Tibial artery (tissue), 4 donors: ENCODE measurements around the gene CFAP20.

ENCODE experiments used
- DNase-seq, 2 donors: peaks; one replicate each; pipeline ENCODE4 v3.0.0-alpha.2; 2019
- H3K27ac ChIP-seq, 2 donors: fragments of 200-600 bp; sonication (generic) in 1 of 2; 1 replicate in 1 of 2; 2 replicates in 1 of 2; pipeline ENCODE4 v1.5.1; 2018 to 2019; ENCODE audit warnings: mild to moderate bottlenecking in 1 of 2
- H3K27me3 ChIP-seq, 2 donors: fragments of 200-600 bp; sonication (generic) in 1 of 2; one replicate each; pipeline versions ENCODE4 v1.5.1 to v1.6.0; 2016 to 2019
- H3K36me3 ChIP-seq, 3 donors: fragments of 200-600 bp; sonication (generic) in 2 of 3; one replicate each; pipeline ENCODE4 v1.5.1; 2016 to 2019; ENCODE audit warnings: mild to moderate bottlenecking in 2 of 3
- H3K4me1 ChIP-seq, 4 donors: fragments of 200-600 bp; sonication (generic) in 2 of 4; 1 replicate in 3 of 4; 2 replicates in 1 of 4; pipeline ENCODE4 v1.5.1; 2016 to 2019
- H3K4me3 ChIP-seq, 2 donors: fragments of 200-600 bp; sonication (generic) in 1 of 2; 1 replicate in 1 of 2; 2 replicates in 1 of 2; pipeline ENCODE4 v1.5.1; 2018 to 2019; ENCODE audit warnings: mild to moderate bottlenecking in 2 of 2
- H3K9me3 ChIP-seq, 3 donors: fragments of 200-600 bp; sonication (generic) in 1 of 3; one replicate each; pipeline ENCODE4 v1.5.1; 2016 to 2019
- intact Hi-C: fragments of 100-400 bp; cut with DNase I; formaldehyde crosslinking; loops from one replicate; pipeline ENCODE4 v1.15.0; 2023; ENCODE audit warnings: low total_unique reads
- TF ChIP-seq, protein P1 (sequence below), 2 experiments: fragments of 200-600 bp in 1 of 2; fragments of 450-650 bp in 1 of 2; IDR thresholded peaks; one replicate each; pipeline ENCODE4 v1.5.1; 2017 to 2019; ENCODE audit warnings: antibody characterized with exemption in 2 of 2, mild to moderate bottlenecking in 1 of 2, moderate library complexity in 1 of 2

CFAP20 gene

GRCh38 chr16:58125781-58126335, 3.3 kb downstream of the CFAP20 start:
- H3K9me3 ChIP-seq = peaks cover 0 to 3% (median 0%) of the 10 kb centered on the region in 3 donors
- H3K36me3 ChIP-seq = no peaks in the 10 kb centered on the region
- H3K27ac ChIP-seq = peak overlapping the region in 1 of 2 donors; percentile 80
- no peak for DNase-seq
- H3K27me3 ChIP-seq = no peaks in the 10 kb centered on the region
- peaks cover 0 to 59% (median 47%) of the 10 kb centered on the region in 4 donors for H3K4me1 ChIP-seq
- TF ChIP-seq, protein P1, sequence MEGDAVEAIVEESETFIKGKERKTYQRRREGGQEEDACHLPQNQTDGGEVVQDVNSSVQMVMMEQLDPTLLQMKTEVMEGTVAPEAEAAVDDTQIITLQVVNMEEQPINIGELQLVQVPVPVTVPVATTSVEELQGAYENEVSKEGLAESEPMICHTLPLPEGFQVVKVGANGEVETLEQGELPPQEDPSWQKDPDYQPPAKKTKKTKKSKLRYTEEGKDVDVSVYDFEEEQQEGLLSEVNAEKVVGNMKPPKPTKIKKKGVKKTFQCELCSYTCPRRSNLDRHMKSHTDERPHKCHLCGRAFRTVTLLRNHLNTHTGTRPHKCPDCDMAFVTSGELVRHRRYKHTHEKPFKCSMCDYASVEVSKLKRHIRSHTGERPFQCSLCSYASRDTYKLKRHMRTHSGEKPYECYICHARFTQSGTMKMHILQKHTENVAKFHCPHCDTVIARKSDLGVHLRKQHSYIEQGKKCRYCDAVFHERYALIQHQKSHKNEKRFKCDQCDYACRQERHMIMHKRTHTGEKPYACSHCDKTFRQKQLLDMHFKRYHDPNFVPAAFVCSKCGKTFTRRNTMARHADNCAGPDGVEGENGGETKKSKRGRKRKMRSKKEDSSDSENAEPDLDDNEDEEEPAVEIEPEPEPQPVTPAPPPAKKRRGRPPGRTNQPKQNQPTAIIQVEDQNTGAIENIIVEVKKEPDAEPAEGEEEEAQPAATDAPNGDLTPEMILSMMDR (IDR thresholded peaks at IDR 0.05) = no peak
- no peak overlapping the region for H3K4me3 ChIP-seq
- intact Hi-C loops = loop anchor here (5.0 to 10.0 kb wide), 2 partner anchors 104 to 391 kb away; partner anchors contain the start of gene KATNB1

GRCh38 chr16:58125041-58125440, 4.1 kb downstream of the CFAP20 start:
- no peak overlapping the region for H3K27ac ChIP-seq
- no peaks in the 10 kb centered on the region for H3K36me3 ChIP-seq
- H3K4me1 ChIP-seq = peaks cover 0 to 67% (median 53%) of the 10 kb centered on the region in 4 donors
- H3K27me3 ChIP-seq = no peaks in the 10 kb centered on the region
- no peak for DNase-seq
- TF ChIP-seq, protein P1 (IDR thresholded peaks at IDR 0.05) = no peak
- H3K9me3 ChIP-seq = peaks cover 0 to 3% (median 0%) of the 10 kb centered on the region in 3 donors
- intact Hi-C loops = loop anchor here (5.0 to 10.0 kb wide), 2 partner anchors 103 to 390 kb away; partner anchors contain the start of gene KATNB1
- H3K4me3 ChIP-seq = no peak overlapping the region

DNA sequence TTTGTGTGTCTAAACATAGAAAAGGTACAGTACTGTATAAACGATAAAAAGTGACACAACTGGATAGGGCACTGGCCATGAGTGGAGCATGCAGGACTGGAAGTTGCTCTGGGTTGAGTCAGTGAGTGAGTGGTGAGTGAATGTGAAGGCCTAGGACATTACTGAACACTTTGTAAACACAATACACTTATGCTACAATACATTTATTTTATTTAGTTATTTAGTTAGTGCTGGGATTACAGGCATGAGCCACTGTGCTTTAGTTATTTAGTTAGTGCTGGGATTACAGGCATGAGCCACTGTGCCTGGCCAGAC, 4.6 kb downstream of the CFAP20 start:
- no peak for DNase-seq
- Histone ChIP-seq H3K27ac (no peak overlapping the region), H3K4me3 (no peak overlapping the region), H3K36me3 (no peaks in the 10 kb centered on the region), H3K4me1 (peaks cover 0 to 70% (median 55%) of the 10 kb centered on the region in 4 donors), H3K27me3 (no peaks in the 10 kb centered on the region), H3K9me3 (no peaks in the 10 kb centered on the region)
- intact Hi-C loops = loop anchor here (10.0 kb wide), 1 partner anchor 390 kb away; the partner anchor contains the start of gene KATNB1
- TF ChIP-seq, protein P1 (IDR thresholded peaks at IDR 0.05) = no peak

- intact Hi-C loops = loop anchor here (10.0 kb wide), 1 partner anchor 389 kb away; the partner anchor contains the start of gene KATNB1
- Histone ChIP-seq H3K27me3 (no peaks in the 10 kb centered on the region), H3K36me3 (no peaks in the 10 kb centered on the region), H3K4me1 (peaks cover 0 to 75% (median 58%) of the 10 kb centered on the region in 4 donors), H3K9me3 (no peaks in the 10 kb centered on the region), H3K4me3 (no peak overlapping the region), H3K27ac (no peak overlapping the region)
- DNase-seq = peak in 1 of 2 donors; percentile 39
- TF ChIP-seq, protein P1 (IDR thresholded peaks at IDR 0.05) = no peak
Measured at GRCh38 chr16:58123896-58124600, 5.1 kb downstream of the CFAP20 start.

- no peak overlapping the region for H3K4me3 ChIP-seq
- peaks cover 5 to 6% (median 5%) of the 10 kb centered on the region in 3 donors for H3K36me3 ChIP-seq
- no peak for DNase-seq
- TF ChIP-seq, protein P1 (IDR thresholded peaks at IDR 0.05) = no peak
- no peaks in the 10 kb centered on the region for H3K27me3 ChIP-seq
- H3K9me3 ChIP-seq = no peaks in the 10 kb centered on the region
- intact Hi-C loops = loop anchor here (10.0 kb wide), 1 partner anchor 386 kb away; the partner anchor contains the start of gene KATNB1
- peaks cover 0 to 55% (median 39%) of the 10 kb centered on the region in 4 donors for H3K4me1 ChIP-seq
- H3K27ac ChIP-seq = peak overlapping the region in 1 of 2 donors; percentile 3
Measured at GRCh38 chr16:58121132-58121531, 8.0 kb downstream of the CFAP20 start.
